Heart right ventricle (tissue), 16 donors: ENCODE measurements around the gene RBM38. TPM values are rescaled to one million over a fixed set of nuclear protein-coding genes. Genes with fewer than 3 reads are reported as not detected.

Source experiments
- ATAC-seq, 8 donors: fragments of 200-7000 bp; cut with Tn5 transposase; one replicate each; pipeline ENCODE4 v1.9.1; 2020; ENCODE audit warnings: mild to moderate bottlenecking in 8 of 8, moderate library complexity in 8 of 8, moderate number of reproducible peaks in 1 of 8
- DNase-seq, 2 donors: peaks; one replicate each; pipeline ENCODE4 v3.0.0-alpha.2; 2020
- H3K27ac ChIP-seq, 10 donors: fragments of 200-600 bp; sonication (generic) in 2 of 10; one replicate each; pipeline versions ENCODE4 v1.5.0 to v1.8.0; 2020 to 2022; ENCODE audit warnings: mild to moderate bottlenecking in 3 of 10
- H3K27me3 ChIP-seq, 7 donors: fragments of 200-600 bp; one replicate each; pipeline ENCODE4 v1.8.0; 2021 to 2022; ENCODE audit warnings: mild to moderate bottlenecking in 2 of 7
- H3K36me3 ChIP-seq, 9 donors: fragments of 200-600 bp; sonication (generic) in 1 of 9; one replicate each; pipeline versions ENCODE4 v1.5.0 to v1.8.0; 2020 to 2022; ENCODE audit warnings: mild to moderate bottlenecking in 2 of 9
- H3K4me1 ChIP-seq, 9 donors: fragments of 200-600 bp; sonication (generic) in 1 of 9; one replicate each; pipeline versions ENCODE4 v1.5.0 to v1.8.0; 2020 to 2022; ENCODE audit warnings: mild to moderate bottlenecking in 4 of 9
- H3K4me3 ChIP-seq, 10 donors: fragments of 200-600 bp; sonication (generic) in 2 of 10; one replicate each; pipeline versions ENCODE4 v1.5.0 to v1.8.0; 2020 to 2022; ENCODE audit warnings: mild to moderate bottlenecking in 7 of 10, moderate library complexity in 2 of 10
- H3K9me3 ChIP-seq, 11 donors: fragments of 200-600 bp in 10 of 11; sonication (generic) in 2 of 11; one replicate each; pipeline versions ENCODE4 v1.5.0 to v1.8.0; 2013 to 2022; ENCODE audit warnings: mild to moderate bottlenecking in 2 of 11, control low read depth in 1 of 11, moderate library complexity in 1 of 11
- WGBS, 2 donors: extraction: QIAGEN DNeasy Blood & Tissue Kit; methylation state at CpG; one replicate each; pipeline ENCODE4 v1.1.7; 2013; ENCODE audit warnings: inconsistent platforms in 1 of 2; 5-methylcytosine and 5-hydroxymethylcytosine counted together
- intact Hi-C, 10 donors: fragments of 100-400 bp; cut with DNase I; formaldehyde crosslinking; loops; one replicate each; pipeline versions ENCODE4 v1.11.1 to v1.14.2; 2022
- polyA plus RNA-seq, 2 donors: library from polyadenylated mRNA; stranded (reverse); fragments of 200-250 nt; gene quantifications; one replicate each; pipeline ENCODE4 v1.2.3, GENCODE V29; 2013
- total RNA-seq, 10 donors: library from RNA; stranded (reverse); fragmentation: NEBNext Ultra II Directional in 3 of 10; extraction: Animal tissue kit (Norgen Biotek cat#: 25700) in 3 of 10; gene quantifications; one replicate each; pipeline versions ENCODE4 v1.2.1 to v1.2.4, GENCODE V29; 2021 to 2023
- TF ChIP-seq, protein P1 (sequence below), 9 donors: fragments of 200-600 bp; sonication (generic) in 2 of 9; IDR thresholded peaks; one replicate each; pipeline versions ENCODE4 v1.5.0 to v1.8.0; 2021 to 2022; ENCODE audit warnings: antibody characterized with exemption in 9 of 9, mild to moderate bottlenecking in 5 of 9, moderate library complexity in 1 of 9
- donor health status: Arrhythmogenic right ventricular cardiomyopathy.
- donor health status: ischemic (EF 13 %, LVEDD 7.1; RV severe dilation, severe dysfunction).
- donor health status: healthy with polysubstance abuse.
- donor health status: DM: no; HTN: yes; CAD: no.
- donor health status: DM: no; HTN: no; CAD: no.
- donor health status: ischemic (EF 25% LVEDD 6.9; RV normal size, moderate dysfunction).
- donor health status: ischemic (EF 25% LVEDD 5.7; RV mildly dilated, moderate dysfunction).
- donor health status: healthy.
- donor health status: DM: yes; HTN: yes; CAD: no.
- donor health status: Ischemic cardiomyopathy.
- donor health status: ischemic (EF 35%, LVEDD 5.7; RV mildly dilated, moderate dysfunction).
- donor health status: nonischemic (EF 11% LVEDD 7.7; RV severe dilation, severe dysfunction).
- donor health status: DM: yes; HTN: yes; CAD: no.
- donor health status: PGD.
- donor health status: ischemic (EF 29% LVEDD 5.4; RV normal size, mild dysfunction).
- donor health status: nonischemic (EF 23%, LVEDD 6.1; RV moderate dilation, normal function).

RBM38 gene
- total and polyA plus RNA-seq, 12 donors = 35.5 to 119 (median 50.2) TPM

GRCh38 chr20:57398901-57399535, 7.8 kb downstream of the RBM38 start:
- WGBS, 2 donors = 44% methylated on average over 13 of the region's 13 CpGs
- intact Hi-C loops = loop anchor here in 4 of 10 donors (5.0 kb wide), 2 partner anchors 33 to 38 kb away; no protein-coding TSS in a partner anchor
- H3K4me1 ChIP-seq = peaks cover 26 to 89% (median 76%) of the 10 kb centered on the region in 9 donors

DNA sequence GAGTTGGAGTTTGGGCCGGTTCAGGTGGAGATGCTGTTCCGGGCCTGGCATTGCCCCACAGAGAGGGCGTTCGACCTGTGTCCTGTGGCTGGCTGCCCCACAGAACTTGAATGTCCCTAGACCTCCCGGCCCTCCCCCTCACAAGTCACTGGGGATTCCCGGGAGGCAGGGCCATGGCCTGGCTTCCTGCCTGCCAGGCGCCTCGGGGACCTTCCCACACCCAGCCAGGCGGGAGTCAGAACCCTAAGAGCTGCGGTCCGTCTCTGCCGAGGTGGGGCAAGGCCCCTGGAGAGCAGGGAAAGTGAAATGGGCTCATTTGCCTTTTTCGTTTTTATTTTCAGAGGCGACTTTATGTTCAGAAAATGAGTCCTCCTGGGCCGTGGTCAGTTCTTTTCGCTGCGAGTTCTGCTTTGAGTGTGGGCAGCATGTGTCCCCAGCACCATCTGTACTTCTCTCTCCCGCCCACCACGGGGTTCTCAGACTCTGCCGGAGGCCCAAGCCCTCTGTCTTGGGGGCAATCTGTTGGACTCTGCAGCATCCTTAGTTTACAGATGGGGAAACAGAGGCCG, 8.5 kb downstream of the RBM38 start:
- peaks cover 26 to 82% (median 74%) of the 10 kb centered on the region in 9 donors for H3K4me1 ChIP-seq
- peak overlapping the region in 7 of 10 donors; percentile 39 to 95 (median 68) for H3K27ac ChIP-seq
- peaks cover 0 to 84% (median 22%) of the 10 kb centered on the region in 9 donors for H3K36me3 ChIP-seq
- DNase-seq (peak; percentile 51 to 63), ATAC-seq (peak in 7 of 8 donors; percentile 7 to 53 (median 35))
- H3K4me3 ChIP-seq = peak overlapping the region in 1 of 10 donors; percentile 23
- TF ChIP-seq, protein P1, sequence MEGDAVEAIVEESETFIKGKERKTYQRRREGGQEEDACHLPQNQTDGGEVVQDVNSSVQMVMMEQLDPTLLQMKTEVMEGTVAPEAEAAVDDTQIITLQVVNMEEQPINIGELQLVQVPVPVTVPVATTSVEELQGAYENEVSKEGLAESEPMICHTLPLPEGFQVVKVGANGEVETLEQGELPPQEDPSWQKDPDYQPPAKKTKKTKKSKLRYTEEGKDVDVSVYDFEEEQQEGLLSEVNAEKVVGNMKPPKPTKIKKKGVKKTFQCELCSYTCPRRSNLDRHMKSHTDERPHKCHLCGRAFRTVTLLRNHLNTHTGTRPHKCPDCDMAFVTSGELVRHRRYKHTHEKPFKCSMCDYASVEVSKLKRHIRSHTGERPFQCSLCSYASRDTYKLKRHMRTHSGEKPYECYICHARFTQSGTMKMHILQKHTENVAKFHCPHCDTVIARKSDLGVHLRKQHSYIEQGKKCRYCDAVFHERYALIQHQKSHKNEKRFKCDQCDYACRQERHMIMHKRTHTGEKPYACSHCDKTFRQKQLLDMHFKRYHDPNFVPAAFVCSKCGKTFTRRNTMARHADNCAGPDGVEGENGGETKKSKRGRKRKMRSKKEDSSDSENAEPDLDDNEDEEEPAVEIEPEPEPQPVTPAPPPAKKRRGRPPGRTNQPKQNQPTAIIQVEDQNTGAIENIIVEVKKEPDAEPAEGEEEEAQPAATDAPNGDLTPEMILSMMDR (IDR thresholded peaks at IDR 0.05) = no peak
- intact Hi-C loops = loop anchor here in 4 of 10 donors (5.0 kb wide), 2 partner anchors 33 to 38 kb away; no protein-coding TSS in a partner anchor
- H3K9me3 ChIP-seq = no peaks in the 10 kb centered on the region
- 39 to 42% methylated on average over 21 of the region's 21 CpGs for WGBS, 2 donors
- H3K27me3 ChIP-seq = no peaks in the 10 kb centered on the region

More at GRCh38 chr20:57398901-57399535, 7.8 kb downstream of the RBM38 start:
- Histone ChIP-seq H3K27ac (peak overlapping the region in 9 of 10 donors; percentile 39 to 95 (median 47)), H3K4me3 (peak overlapping the region in 5 of 10 donors; percentile 5 to 23 (median 9)), H3K27me3 (no peaks in the 10 kb centered on the region), H3K9me3 (no peaks in the 10 kb centered on the region), H3K36me3 (peaks cover 0 to 84% (median 22%) of the 10 kb centered on the region in 9 donors)
- ATAC-seq (no peak), DNase-seq (no peak)
- TF ChIP-seq, protein P1 (IDR thresholded peaks at IDR 0.05) = no peak

GRCh38 chr20:57400231-57400701, 9.1 kb downstream of the RBM38 start:
- intact Hi-C loops = no loop called here
- ATAC-seq (no peak), DNase-seq (no peak)
- Histone ChIP-seq H3K27me3 (no peaks in the 10 kb centered on the region), H3K27ac (peak overlapping the region in 2 of 10 donors; percentile 68 to 76), H3K36me3 (peaks cover 0 to 84% (median 22%) of the 10 kb centered on the region in 9 donors), H3K4me3 (no peak overlapping the region), H3K4me1 (peaks cover 23 to 76% (median 68%) of the 10 kb centered on the region in 9 donors), H3K9me3 (no peaks in the 10 kb centered on the region)
- WGBS, 2 donors = 67 to 76% methylated on average over 11 of the region's 11 CpGs
- TF ChIP-seq, protein P1 (IDR thresholded peaks at IDR 0.05) = peak in 4 of 9 donors; percentile 5 to 22 (median 13)

- WGBS, 2 donors = 71 to 73% methylated on average over 21 of the region's 21 CpGs
- Histone ChIP-seq H3K9me3 (no peaks in the 10 kb centered on the region), H3K27ac (no peak overlapping the region), H3K27me3 (no peaks in the 10 kb centered on the region), H3K4me3 (no peak overlapping the region), H3K4me1 (peaks cover 18 to 69% (median 63%) of the 10 kb centered on the region in 9 donors), H3K36me3 (peaks cover 0 to 84% (median 24%) of the 10 kb centered on the region in 9 donors)
- no peak for DNase-seq
- ATAC-seq = no peak
- TF ChIP-seq, protein P1 (IDR thresholded peaks at IDR 0.05) = no peak
- intact Hi-C loops = no loop called here
These were observed 9.8 kb downstream of the RBM38 start for GRCh38 chr20:57400821-57401564.
